Measurements from ENCODE around the gene CFAP69.

Gene CFAP69

DNA sequence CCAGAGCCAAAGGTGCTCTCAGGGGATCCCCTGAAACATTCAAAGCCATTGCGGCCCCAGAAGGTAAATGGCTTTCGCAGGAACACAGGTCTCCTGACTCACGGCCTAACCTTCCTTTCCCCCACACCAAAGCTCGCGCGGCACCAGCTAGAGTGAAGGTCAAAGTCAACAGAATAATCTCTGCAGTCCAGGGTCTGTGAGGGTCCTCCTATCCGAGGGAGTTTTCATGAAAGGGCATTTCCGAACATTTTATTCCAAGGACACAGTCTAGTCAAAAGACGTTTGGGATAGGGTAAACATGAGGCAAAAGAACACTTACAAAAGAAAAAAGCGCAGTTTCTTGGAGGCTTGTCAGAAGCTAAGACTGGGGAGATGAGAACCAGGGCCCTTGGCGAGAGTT lies 34.0 kb upstream of the CFAP69 start:
- DNase-seq (ENCODE audit: low read depth) = no peak
- H3K4me3 ChIP-seq (ENCODE audit: control insufficient read depth, low read depth, low read length) = peak overlapping the region; percentile 71
- TF ChIP-seq, protein P1, sequence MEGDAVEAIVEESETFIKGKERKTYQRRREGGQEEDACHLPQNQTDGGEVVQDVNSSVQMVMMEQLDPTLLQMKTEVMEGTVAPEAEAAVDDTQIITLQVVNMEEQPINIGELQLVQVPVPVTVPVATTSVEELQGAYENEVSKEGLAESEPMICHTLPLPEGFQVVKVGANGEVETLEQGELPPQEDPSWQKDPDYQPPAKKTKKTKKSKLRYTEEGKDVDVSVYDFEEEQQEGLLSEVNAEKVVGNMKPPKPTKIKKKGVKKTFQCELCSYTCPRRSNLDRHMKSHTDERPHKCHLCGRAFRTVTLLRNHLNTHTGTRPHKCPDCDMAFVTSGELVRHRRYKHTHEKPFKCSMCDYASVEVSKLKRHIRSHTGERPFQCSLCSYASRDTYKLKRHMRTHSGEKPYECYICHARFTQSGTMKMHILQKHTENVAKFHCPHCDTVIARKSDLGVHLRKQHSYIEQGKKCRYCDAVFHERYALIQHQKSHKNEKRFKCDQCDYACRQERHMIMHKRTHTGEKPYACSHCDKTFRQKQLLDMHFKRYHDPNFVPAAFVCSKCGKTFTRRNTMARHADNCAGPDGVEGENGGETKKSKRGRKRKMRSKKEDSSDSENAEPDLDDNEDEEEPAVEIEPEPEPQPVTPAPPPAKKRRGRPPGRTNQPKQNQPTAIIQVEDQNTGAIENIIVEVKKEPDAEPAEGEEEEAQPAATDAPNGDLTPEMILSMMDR (IDR thresholded peaks at IDR 0.05; ENCODE audit: control insufficient read depth, insufficient read depth, low read depth, low read length, missing control alignments) = no peak

DNA sequence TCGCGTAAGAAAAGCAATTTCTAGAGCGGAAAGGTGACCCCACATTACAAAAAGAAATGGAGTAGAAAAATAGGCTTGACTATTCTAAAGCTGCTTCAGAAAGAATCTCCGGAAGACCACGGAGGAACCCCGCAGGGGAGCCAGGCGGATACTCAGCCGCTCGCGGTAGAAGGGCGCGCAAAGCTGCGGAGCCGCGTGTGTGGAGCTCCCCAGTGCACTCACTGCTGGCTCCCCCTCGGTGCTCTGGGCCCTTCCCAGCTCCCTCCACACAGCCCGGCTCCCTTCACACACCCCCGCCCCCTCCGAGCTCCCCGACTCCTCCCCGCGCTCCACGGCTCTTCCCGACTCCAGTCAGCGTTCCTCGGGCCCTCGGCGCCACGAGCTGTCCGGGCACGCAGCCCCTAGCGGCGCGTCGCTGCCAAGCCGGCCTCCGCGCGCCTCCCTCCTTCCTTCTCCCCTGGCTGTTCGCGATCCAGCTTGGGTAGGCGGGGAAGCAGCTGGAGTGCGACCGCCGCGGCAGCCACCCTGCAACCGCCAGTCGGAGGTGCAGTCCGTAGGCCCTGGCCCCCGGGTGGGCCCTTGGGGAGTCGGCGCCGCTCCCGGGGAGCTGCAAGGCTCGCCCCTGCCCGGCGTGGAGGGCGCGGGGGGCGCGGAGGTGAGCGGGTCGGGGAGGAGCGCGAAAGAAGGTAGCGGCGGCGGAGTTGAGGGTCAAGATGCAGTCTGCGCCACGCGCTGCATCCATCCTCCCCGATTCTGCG lies 33.4 kb upstream of the CFAP69 start, which contains the start of gene STEAP2:
TSS of gene STEAP2 (plus strand) at position 350 of the 758 bp plus-strand sequence. CDS start 13,343 bp downstream, outside the sequence.
- H3K4me3 ChIP-seq (ENCODE audit: control insufficient read depth, low read depth, low read length) = peak within 1 kb of the TSS; percentile 71
- TF ChIP-seq, protein P1 (IDR thresholded peaks at IDR 0.05; ENCODE audit: control insufficient read depth, insufficient read depth, low read depth, low read length, missing control alignments) = peak; percentile 63
- peak; percentile 73 for DNase-seq (ENCODE audit: low read depth)

DNA sequence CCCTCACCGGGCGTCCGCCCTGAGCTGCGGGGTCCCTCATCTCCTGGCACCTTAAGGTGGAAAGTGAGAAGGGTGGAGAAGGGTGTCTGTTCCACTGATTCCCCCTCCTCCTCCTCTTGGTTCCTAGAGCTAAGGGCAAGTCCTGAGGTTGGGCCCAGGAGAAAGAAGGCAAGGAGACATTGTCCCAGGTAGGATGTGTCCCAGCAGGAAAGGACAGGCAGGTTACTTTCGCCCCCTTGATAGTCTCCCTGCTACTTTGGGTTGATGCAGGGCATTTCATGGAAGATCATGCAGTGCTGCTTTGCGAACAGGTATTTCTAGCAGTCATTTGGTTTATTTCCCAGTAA lies 32.9 kb upstream of the CFAP69 start:
- no peak for DNase-seq (ENCODE audit: low read depth)
- H3K4me3 ChIP-seq (ENCODE audit: control insufficient read depth, low read depth, low read length) = peak overlapping the region; percentile 71
- TF ChIP-seq, protein P1 (IDR thresholded peaks at IDR 0.05; ENCODE audit: control insufficient read depth, insufficient read depth, low read depth, low read length, missing control alignments) = no peak

DNA sequence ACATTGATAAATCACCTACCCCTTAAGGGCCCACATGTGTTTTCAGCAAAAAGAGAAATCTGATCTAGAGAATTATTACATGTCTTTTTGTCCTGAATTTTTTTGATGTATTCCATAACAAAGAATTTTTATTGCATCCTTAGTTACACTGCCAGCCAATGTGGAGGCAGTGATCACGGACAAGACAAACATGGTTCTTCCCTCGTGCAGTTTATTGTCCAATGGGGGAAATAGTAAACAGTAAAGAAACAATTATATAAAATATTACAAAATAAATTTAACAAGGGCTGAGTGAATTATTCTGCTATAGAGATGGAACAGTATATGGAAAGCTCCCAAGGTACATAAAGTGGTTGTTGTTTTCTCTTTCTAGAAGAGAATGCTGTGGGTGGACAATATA lies 31.5 kb upstream of the CFAP69 start:
- no peak overlapping the region for H3K4me3 ChIP-seq (ENCODE audit: control insufficient read depth, low read depth, low read length)
- TF ChIP-seq, protein P1 (IDR thresholded peaks at IDR 0.05; ENCODE audit: control insufficient read depth, insufficient read depth, low read depth, low read length, missing control alignments) = no peak
- DNase-seq (ENCODE audit: low read depth) = no peak

DNA sequence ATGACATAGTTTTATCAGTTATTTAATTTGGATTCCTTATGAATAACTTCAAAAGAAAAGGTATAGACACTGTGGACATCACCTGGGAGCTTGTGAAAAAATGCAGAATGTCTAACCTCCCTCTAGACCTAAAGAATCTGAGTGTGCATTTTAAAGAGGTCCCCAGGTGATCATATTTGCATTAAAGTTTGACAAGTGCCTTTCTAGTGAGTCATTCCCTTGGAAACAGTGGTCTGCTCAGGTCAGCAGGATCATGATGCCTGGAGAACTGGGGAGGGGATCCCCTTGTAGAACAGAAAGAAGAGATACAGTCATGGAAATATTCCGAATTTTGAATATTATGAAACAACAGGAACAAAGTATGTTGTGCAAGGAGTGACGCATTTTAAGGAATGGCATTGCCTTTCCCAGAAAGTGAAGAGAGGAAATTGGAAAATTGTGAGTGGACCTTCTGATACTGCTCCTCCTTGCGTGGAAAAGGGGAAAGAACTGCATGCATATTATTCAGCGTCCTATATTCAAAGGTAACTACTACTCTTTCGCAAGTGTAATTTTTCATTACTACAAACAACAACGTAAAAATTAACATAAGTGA lies 28.8 kb upstream of the CFAP69 start:
- no peak overlapping the region for H3K4me3 ChIP-seq (ENCODE audit: control insufficient read depth, low read depth, low read length)
- TF ChIP-seq, protein P1 (IDR thresholded peaks at IDR 0.05; ENCODE audit: control insufficient read depth, insufficient read depth, low read depth, low read length, missing control alignments) = peak; percentile 40
- peak; percentile 77 for DNase-seq (ENCODE audit: low read depth)

DNA sequence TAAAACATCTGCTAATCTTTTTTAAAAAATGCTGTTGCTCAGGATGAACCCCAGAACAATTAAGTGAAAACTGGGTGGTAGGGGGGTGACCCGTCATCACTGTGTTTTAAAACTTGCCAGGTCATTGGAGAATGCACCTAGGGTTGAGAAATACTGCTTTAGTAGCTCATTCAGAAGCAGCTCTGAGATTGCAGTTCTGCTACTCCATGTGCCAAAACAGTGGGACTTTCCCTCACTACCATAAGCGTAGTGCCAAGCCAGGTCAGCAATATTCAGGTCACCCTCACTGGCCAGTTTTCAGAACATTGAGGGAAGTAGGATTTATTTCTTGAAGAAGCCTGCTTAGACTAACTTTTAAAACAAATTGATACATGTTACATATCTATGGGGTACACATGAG lies 28.2 kb upstream of the CFAP69 start:
- H3K4me3 ChIP-seq (ENCODE audit: control insufficient read depth, low read depth, low read length) = no peak overlapping the region
- DNase-seq (ENCODE audit: low read depth) = no peak
- TF ChIP-seq, protein P1 (IDR thresholded peaks at IDR 0.05; ENCODE audit: control insufficient read depth, insufficient read depth, low read depth, low read length, missing control alignments) = no peak

Data from AG09309 (cell line).